GM23338 (cell line): ENCODE data around the gene TMUB1. TPM values are rescaled to one million over a fixed set of nuclear protein-coding genes. Genes with fewer than 3 reads are reported as not detected.

Experiments
- ATAC-seq: fragments of 200-7000 bp; cut with Tn5 transposase; 3 replicates; pipeline ENCODE4 v1.9.1; 2020
- DNase-seq: peaks from one replicate; pipeline ENCODE4 v3.0.0-alpha.2; 2015; ENCODE audit warnings: low spot score
- H2AFZ ChIP-seq: fragments of 200-600 bp; sonication (generic); 2 replicates; pipeline ENCODE4 v1.8.0; 2016; ENCODE audit warnings: antibody characterized with exemption, mild to moderate bottlenecking, moderate library complexity
- H3F3A ChIP-seq: fragments of 200-600 bp; sonication (generic); replicated peaks from 2 replicates; pipeline ENCODE4 v1.8.0; 2017; ENCODE audit warnings: antibody characterized with exemption, mixed run types, low read depth
- H3K27ac ChIP-seq: fragments of 200-600 bp; sonication (generic); 2 replicates; pipeline ENCODE4 v1.6.1; 2016; ENCODE audit warnings: low read depth
- H3K27me3 ChIP-seq: fragments of 200-600 bp; sonication (generic); 2 replicates; pipeline ENCODE4 v1.8.0; 2016; ENCODE audit warnings: mild to moderate bottlenecking, mixed run types, moderate library complexity; ENCODE audit not compliant: insufficient read depth
- H3K36me3 ChIP-seq: fragments of 200-600 bp; sonication (generic); 2 replicates; pipeline ENCODE4 v1.8.0; 2016; ENCODE audit warnings: mild to moderate bottlenecking; ENCODE audit not compliant: insufficient read depth
- H3K4me1 ChIP-seq: fragments of 200-600 bp; sonication (generic); 2 replicates; pipeline ENCODE4 v1.8.0; 2016; ENCODE audit warnings: mild to moderate bottlenecking, moderate library complexity; ENCODE audit not compliant: insufficient read depth
- H3K4me2 ChIP-seq: fragments of 200-600 bp; sonication (generic); 2 replicates; pipeline ENCODE4 v1.7.1; 2017; ENCODE audit warnings: mixed run types
- H3K4me3 ChIP-seq: fragments of 200-600 bp; sonication (generic); 2 replicates; pipeline ENCODE4 v1.6.1; 2016; ENCODE audit warnings: mixed run types
- H3K79me2 ChIP-seq: fragments of 200-600 bp; sonication (generic); replicated peaks from 2 replicates; pipeline ENCODE4 v1.8.0; 2017; ENCODE audit warnings: mild to moderate bottlenecking; ENCODE audit not compliant: insufficient read depth
- H3K9me2 ChIP-seq: fragments of 200-600 bp; sonication (generic); 2 replicates; pipeline ENCODE4 v1.8.0; 2017; ENCODE audit not compliant: insufficient read depth
- H4K20me1 ChIP-seq: fragments of 200-600 bp; sonication (generic); replicated peaks from 2 replicates; pipeline ENCODE4 v1.8.0; 2017; ENCODE audit warnings: mild to moderate bottlenecking; ENCODE audit not compliant: insufficient read depth
- H3K27ac Mint-ChIP-seq: 2 replicates; pipeline ENCODE4 v1.8.0; 2020; ENCODE audit warnings: inconsistent platforms, mild to moderate bottlenecking, moderate library complexity, mixed read lengths
- H3K27me3 Mint-ChIP-seq: 3 replicates; pipeline ENCODE4 v1.8.0; 2022; ENCODE audit warnings: low read depth, mild to moderate bottlenecking, moderate library complexity, mixed read lengths, inconsistent platforms; ENCODE audit not compliant: insufficient read depth, poor library complexity
- H3K36me3 Mint-ChIP-seq: 3 replicates; pipeline ENCODE4 v1.8.0; 2021; ENCODE audit warnings: low read depth, mild to moderate bottlenecking, inconsistent platforms, moderate library complexity, mixed read lengths
- H3K4me1 Mint-ChIP-seq: 3 replicates; pipeline ENCODE4 v1.8.0; 2020; ENCODE audit warnings: mild to moderate bottlenecking, inconsistent platforms, mixed read lengths
- H3K4me3 Mint-ChIP-seq: 3 replicates; pipeline ENCODE4 v1.8.0; 2021; ENCODE audit warnings: moderate library complexity, mild to moderate bottlenecking, inconsistent platforms, mixed read lengths
- H3K9me3 Mint-ChIP-seq: 3 replicates; pipeline ENCODE4 v1.8.0; 2020; ENCODE audit warnings: moderate library complexity, mild to moderate bottlenecking, inconsistent platforms, mixed read lengths
- CTCF ChIP-seq, 2 experiments: fragments of 200-600 bp in 1 of 2; sonication (generic) in 1 of 2; conservative IDR thresholded peaks; 2 replicates each; pipeline versions ENCODE4 v1.5.1 to v1.6.1; 2016 to 2017; ENCODE audit warnings: antibody characterized with exemption in 2 of 2, low read depth in 2 of 2, mild to moderate bottlenecking in 2 of 2, moderate library complexity in 1 of 2
- ETS1 ChIP-seq: IDR thresholded peaks from 2 replicates; pipeline ENCODE4 v1.6.1; 2016; ENCODE audit warnings: antibody characterized with exemption
- EZH2phosphoT487 ChIP-seq: fragments of 200-600 bp; sonication (generic); IDR thresholded peaks from one replicate; pipeline ENCODE4 v1.8.1; 2018; ENCODE audit warnings: antibody characterized with exemption; ENCODE audit not compliant: unreplicated experiment
- REST ChIP-seq: IDR thresholded peaks from one replicate; pipeline ENCODE4 v1.6.1; 2018; ENCODE audit warnings: antibody characterized with exemption; ENCODE audit not compliant: unreplicated experiment
- ZNF331 ChIP-seq: fragments of 250-450 bp; sonication (Bioruptor Pico); IDR thresholded peaks from 2 replicates; pipeline ENCODE4 v1.5.0; 2020; ENCODE audit warnings: low read depth, mild to moderate bottlenecking, moderate library complexity
- ZNF462 ChIP-seq: fragments of 250-450 bp; sonication (Bioruptor Pico); IDR thresholded peaks from 2 replicates; pipeline ENCODE4 v1.5.0; 2020; ENCODE audit warnings: mild to moderate bottlenecking, moderate library complexity
- polyA plus RNA-seq: library from polyadenylated mRNA; unstranded; fragments of >200 nt; fragmentation: Nextera tagmentation; extraction: Ambion mirVana; gene quantifications from 2 replicates; pipeline ENCODE4 v1.2.1, GENCODE V29; 2016
- total RNA-seq: library from RNA; depleted of rRNA; stranded (reverse); fragments of >200 nt; shearing (Covaris generic); gene quantifications from 2 replicates; pipeline ENCODE4 v1.2.3, GENCODE V29; 2014

Gene TMUB1
- total and polyA plus RNA-seq, 2 experiments from 2014 or later = 47.6 to 61.1 TPM

GRCh38 chr7:151125470-151125845 lies 42.2 kb upstream of the TMUB1 start:
- peaks cover 22% of the 10 kb centered on the region for H3K27me3 ChIP-seq
- H3K9me2 ChIP-seq = no peaks in the 10 kb centered on the region
- peak overlapping the region; percentile 82 for H3K4me3 Mint-ChIP-seq
- no peak overlapping the region for H3K27ac Mint-ChIP-seq
- H3K4me3 ChIP-seq = peak overlapping the region; percentile 88
- H3F3A ChIP-seq = peaks cover 21% of the 10 kb centered on the region
- H3K4me1 Mint-ChIP-seq = peaks cover 39% of the 10 kb centered on the region
- peak overlapping the region; percentile 88 for H3K4me2 ChIP-seq
- peak overlapping the region; percentile 55; the same call in 1 of the 2 replicates for H3K27ac ChIP-seq
- peaks cover 23% of the 10 kb centered on the region for H4K20me1 ChIP-seq
- no peak for TF ChIP-seq ZNF331 (CRISPR knock-in tag)
- TF ChIP-seq ETS1 = no peak
- TF ChIP-seq ZNF462 = no peak
- TF ChIP-seq CTCF (conservative IDR thresholded peaks at IDR 0.05; ENCODE audit: low read depth in 2 of 2) = peak in 1 of 2 experiments; percentile 44; a peak in 2 of 4 replicates
- TF ChIP-seq REST = no peak
- no peak for TF ChIP-seq EZH2phosphoT487
- no peaks in the 10 kb centered on the region for H3K79me2 ChIP-seq
- H2AFZ ChIP-seq = no peak overlapping the region
- DNase-seq = peak; percentile 88
- peak; percentile 59 for ATAC-seq
- H3K36me3 Mint-ChIP-seq = peaks cover 29% of the 10 kb centered on the region
- no peaks in the 10 kb centered on the region; the same call in 1 of the 2 replicates for H3K36me3 ChIP-seq
- no peaks in the 10 kb centered on the region for H3K9me3 Mint-ChIP-seq
- peaks cover 15% of the 10 kb centered on the region for H3K4me1 ChIP-seq
- H3K27me3 Mint-ChIP-seq = peaks cover 42% of the 10 kb centered on the region
